ENCODE data around the gene TLN1.

Gene TLN1

GRCh38 chr9:35700942-35701341 lies 31.1 kb downstream of the TLN1 start:
- DNase-seq, result no peak

- DNase-seq, result no peak
These were observed 32.0 kb downstream of the TLN1 start for GRCh38 chr9:35700031-35700430.

GRCh38 chr9:35698231-35698630 lies 33.8 kb downstream of the TLN1 start:
- no peak for DNase-seq

GRCh38 chr9:35697486-35697885 lies 34.5 kb downstream of the TLN1 start:
- DNase-seq, result no peak

GRCh38 chr9:35696520-35697215 lies 35.3 kb downstream of the TLN1 start:
- DNase-seq, result no peak

GRCh38 chr9:35695943-35696401 lies 36.0 kb downstream of the TLN1 start:
- DNase-seq, result no peak

GRCh38 chr9:35691757-35692301 lies 40.2 kb downstream of the TLN1 start:
- DNase-seq, result no peak

GRCh38 chr9:35691334-35691650 lies 40.7 kb downstream of the TLN1 start:
- no peak for DNase-seq

GRCh38 chr9:35690614-35691333 lies 41.2 kb downstream of the TLN1 start:
- no peak for DNase-seq

- DNase-seq, result no peak
These were observed 41.7 kb downstream of the TLN1 start for GRCh38 chr9:35690294-35690613.

GRCh38 chr9:35689542-35690293 lies 42.3 kb downstream of the TLN1 start, which contains the start of gene TPM2:
TPM2 (minus strand) TSS chr9:35689925; CDS start chr9:35689817, 108 bp downstream.
- no peak for DNase-seq

- no peak for DNase-seq
These were observed 43.1 kb downstream of the TLN1 start for GRCh38 chr9:35688558-35689541.

- no peak for DNase-seq
These were observed 43.9 kb downstream of the TLN1 start for GRCh38 chr9:35687972-35688557.

GRCh38 chr9:35687306-35687705 lies 44.7 kb downstream of the TLN1 start:
- no peak for DNase-seq

- no peak for DNase-seq
These were observed 45.5 kb downstream of the TLN1 start for GRCh38 chr9:35686222-35687203.

GRCh38 chr9:35685506-35685905 lies 46.5 kb downstream of the TLN1 start:
- no peak for DNase-seq

- no peak for DNase-seq
These were observed 47.1 kb downstream of the TLN1 start for GRCh38 chr9:35684921-35685320.

GRCh38 chr9:35683323-35683722 lies 48.7 kb downstream of the TLN1 start:
- no peak for DNase-seq

- no peak for DNase-seq
These were observed 49.3 kb downstream of the TLN1 start for GRCh38 chr9:35682520-35683315.

- no peak for DNase-seq
These were observed 49.9 kb downstream of the TLN1 start for GRCh38 chr9:35682051-35682450.
